Measurements from ENCODE around the gene TSPEAR.

Gene TSPEAR

GRCh38 chr21:44618909-44619308 lies 92.5 kb downstream of the TSPEAR start:
- no peak for TF ChIP-seq CTCF (IDR thresholded peaks at IDR 0.05; ENCODE audit: low read length, missing control alignments)
- DNase-seq (ENCODE audit: low read depth) = no peak

GRCh38 chr21:44618504-44618903 lies 92.9 kb downstream of the TSPEAR start:
- peak; percentile 20 for DNase-seq (ENCODE audit: low read depth)
- TF ChIP-seq CTCF (IDR thresholded peaks at IDR 0.05; ENCODE audit: low read length, missing control alignments) = peak; percentile 26
- H3K4me3 ChIP-seq (replicated peaks; ENCODE audit: low read depth, low read length) = no peak overlapping the region

More at GRCh38 chr21:44618909-44619308, 92.5 kb downstream of the TSPEAR start:
- H3K4me3 ChIP-seq (replicated peaks; ENCODE audit: low read depth, low read length) = no peak overlapping the region

- DNase-seq (ENCODE audit: low read depth) = no peak
- TF ChIP-seq CTCF (IDR thresholded peaks at IDR 0.05; ENCODE audit: low read length, missing control alignments) = no peak
- H3K4me3 ChIP-seq (replicated peaks; ENCODE audit: low read depth, low read length) = no peak overlapping the region
These were observed 94.3 kb downstream of the TSPEAR start for GRCh38 chr21:44617071-44617501.

- DNase-seq (ENCODE audit: low read depth) = no peak
- TF ChIP-seq CTCF (IDR thresholded peaks at IDR 0.05; ENCODE audit: low read length, missing control alignments) = no peak
- no peak overlapping the region for H3K4me3 ChIP-seq (replicated peaks; ENCODE audit: low read depth, low read length)
These were observed 94.8 kb downstream of the TSPEAR start for GRCh38 chr21:44616591-44616926.

- no peak overlapping the region for H3K4me3 ChIP-seq (replicated peaks; ENCODE audit: low read depth, low read length)
- no peak for TF ChIP-seq CTCF (IDR thresholded peaks at IDR 0.05; ENCODE audit: low read length, missing control alignments)
These were observed 95.3 kb downstream of the TSPEAR start for GRCh38 chr21:44615911-44616590.

GRCh38 chr21:44615466-44615865 lies 95.9 kb downstream of the TSPEAR start:
- H3K4me3 ChIP-seq (replicated peaks; ENCODE audit: low read depth, low read length) = no peak overlapping the region
- no peak for TF ChIP-seq CTCF (IDR thresholded peaks at IDR 0.05; ENCODE audit: low read length, missing control alignments)
- no peak for DNase-seq (ENCODE audit: low read depth)

More at GRCh38 chr21:44615911-44616590, 95.3 kb downstream of the TSPEAR start:
- no peak for DNase-seq (ENCODE audit: low read depth)

GRCh38 chr21:44614961-44615391 lies 96.4 kb downstream of the TSPEAR start:
- H3K4me3 ChIP-seq (replicated peaks; ENCODE audit: low read depth, low read length) = no peak overlapping the region
- TF ChIP-seq CTCF (IDR thresholded peaks at IDR 0.05; ENCODE audit: low read length, missing control alignments) = no peak
- DNase-seq (ENCODE audit: low read depth) = no peak

Data from fibroblast of pulmonary artery (primary cell).